ENCODE measurements around the gene GRIK2. TPM values are rescaled to one million over a fixed set of nuclear protein-coding genes. Genes with fewer than 3 reads are reported as not detected.

GRIK2 gene
- total RNA-seq, 1 experiment from 2014 or later: 6.6 TPM

GRCh38 chr6:101689695-101690094 lies 296.2 kb downstream of the GRIK2 start:
- no peaks in the 10 kb centered on the region for H3K4me1 ChIP-seq (ENCODE audit: control insufficient read depth, insufficient read depth, low read length)
- no peak overlapping the region for H3K27ac ChIP-seq (ENCODE audit: low read length)
- DNase-seq (ENCODE audit: low read depth, low spot score): no peak
- ChIA-PET POLR2A (no interaction called here), CTCF (no interaction called here)
- H3K36me3 ChIP-seq (ENCODE audit: control insufficient read depth, insufficient read depth, low read length): no peaks in the 10 kb centered on the region
- TF ChIP-seq POLR2AphosphoS5 (IDR thresholded peaks at IDR 0.05; ENCODE audit: low read depth, low read length): no peak
- no peak for TF ChIP-seq SIN3A (IDR thresholded peaks at IDR 0.05; ENCODE audit: borderline replicate concordance, insufficient read depth, low read depth, low read length)
- no peak for TF ChIP-seq REST (IDR thresholded peaks at IDR 0.05; ENCODE audit: insufficient read depth in 1 of 2, low read depth in 2 of 2, low read length in 1 of 2)
- no peak for TF ChIP-seq TCF7L2 (IDR thresholded peaks at IDR 0.05; ENCODE audit: low read depth, low read length)
- no peak for TF ChIP-seq CTCF (IDR thresholded peaks at IDR 0.05)
- no peaks in the 10 kb centered on the region for H3K27me3 ChIP-seq (ENCODE audit: control insufficient read depth, insufficient read depth, low read length)
- intact Hi-C loops (cut with micrococcal nuclease; ENCODE audit: unreplicated experiment): no loop called here
- no TSS peak for BruUV-seq (replicated peaks)
- in situ Hi-C loops (cut with HindIII; ENCODE audit: low pct_unique_long_range_greater_than_20kb, low sequenced_read_pairs): no loop called here
- H3K4me3 ChIP-seq (ENCODE audit: low read depth in 2 of 2, low read length in 2 of 2): no peak overlapping the region
- no peaks in the 10 kb centered on the region for H3K9me3 ChIP-seq (ENCODE audit: control insufficient read depth, insufficient read depth, low read depth, low read length)
- no peak for ATAC-seq

GRCh38 chr6:101700655-101701054 lies 307.1 kb downstream of the GRIK2 start:
- no peak for ATAC-seq

More at GRCh38 chr6:101700655-101701054, 307.1 kb downstream of the GRIK2 start:
- Histone ChIP-seq H3K4me1 (ENCODE audit: control insufficient read depth, insufficient read depth, low read length) (no peaks in the 10 kb centered on the region), H3K27ac (ENCODE audit: low read length) (no peak overlapping the region), H3K36me3 (ENCODE audit: control insufficient read depth, insufficient read depth, low read length) (no peaks in the 10 kb centered on the region), H3K27me3 (ENCODE audit: control insufficient read depth, insufficient read depth, low read length) (no peaks in the 10 kb centered on the region), H3K9me3 (ENCODE audit: control insufficient read depth, insufficient read depth, low read depth, low read length) (no peaks in the 10 kb centered on the region), H3K4me3 (ENCODE audit: low read depth in 2 of 2, low read length in 2 of 2) (no peak overlapping the region)
- no peak for TF ChIP-seq POLR2AphosphoS5 (IDR thresholded peaks at IDR 0.05; ENCODE audit: low read depth, low read length)
- no peak for TF ChIP-seq REST (IDR thresholded peaks at IDR 0.05; ENCODE audit: insufficient read depth in 1 of 2, low read depth in 2 of 2, low read length in 1 of 2)
- TF ChIP-seq CTCF (IDR thresholded peaks at IDR 0.05): no peak
- no peak for TF ChIP-seq TCF7L2 (IDR thresholded peaks at IDR 0.05; ENCODE audit: low read depth, low read length)
- TF ChIP-seq SIN3A (IDR thresholded peaks at IDR 0.05; ENCODE audit: borderline replicate concordance, insufficient read depth, low read depth, low read length): no peak
- intact Hi-C loops (cut with micrococcal nuclease; ENCODE audit: unreplicated experiment) (no loop called here), in situ Hi-C loops (cut with HindIII; ENCODE audit: low pct_unique_long_range_greater_than_20kb, low sequenced_read_pairs) (no loop called here)
- BruUV-seq (replicated peaks): no TSS peak
- CTCF ChIA-PET: no interaction called here
- POLR2A ChIA-PET: no interaction called here
- DNase-seq (ENCODE audit: low read depth, low spot score): no peak
